OCI-LY7 (cell line): ENCODE measurements around the gene BTRC. TPM values are rescaled to one million over a fixed set of nuclear protein-coding genes. Genes with fewer than 3 reads are reported as not detected.

Experiments used
- BruUV-seq: library from RNA; stranded (reverse); fragments of 400-500 nt; replicated peaks from 2 replicates; lab custom pipeline; 2021; lab: Mats Ljungman, UMichigan
- CTCF ChIA-PET: fragments of 300-600 bp; sonication (Branson Sonifier 250); formaldehyde crosslinking; loops from one replicate; lab custom pipeline; 2022; ENCODE audit warnings: antibody characterized with exemption; ENCODE audit not compliant: unreplicated experiment; lab: Charles Lee
- POLR2A ChIA-PET: fragments of 300-600 bp; sonication (Branson Sonifier 250); formaldehyde crosslinking; loops from one replicate; lab custom pipeline; 2022; ENCODE audit warnings: antibody characterized with exemption; lab: Charles Lee
- DNase-seq: peaks from one replicate; pipeline ENCODE4 v3.0.0-alpha.2; 2015; ENCODE audit warnings: low spot score
- H2AFZ ChIP-seq: fragments of 200-600 bp; sonication (generic), shearing (Covaris generic); 2 replicates; pipeline ENCODE4 v1.6.1; 2014; ENCODE audit warnings: mild to moderate bottlenecking, antibody characterized with exemption, low read length, moderate library complexity
- H3K27ac ChIP-seq: fragments of 200-600 bp; sonication (generic); 2 replicates; pipeline ENCODE4 v1.5.1; 2014; ENCODE audit warnings: mixed run types, low read depth, mild to moderate bottlenecking, moderate library complexity, low read length, inconsistent platforms; ENCODE audit not compliant: poor library complexity, severe bottlenecking
- H3K36me3 ChIP-seq: fragments of 200-600 bp; sonication (generic); 2 replicates; pipeline ENCODE4 v1.6.1; 2014; ENCODE audit warnings: mild to moderate bottlenecking, antibody characterized with exemption, low read length, moderate library complexity, mixed read lengths; ENCODE audit not compliant: insufficient read depth
- H3K4me1 ChIP-seq: fragments of 200-600 bp; sonication (generic); 2 replicates; pipeline ENCODE4 v1.5.1; 2014; ENCODE audit warnings: mild to moderate bottlenecking, low read length; ENCODE audit not compliant: insufficient read depth, poor library complexity, severe bottlenecking
- H3K4me2 ChIP-seq: fragments of 200-600 bp; sonication (generic); 2 replicates; pipeline ENCODE4 v1.6.1; 2014; ENCODE audit warnings: mild to moderate bottlenecking, low read length
- H3K4me3 ChIP-seq: fragments of 200-600 bp; sonication (generic); 2 replicates; pipeline ENCODE4 v1.5.1; 2014; ENCODE audit warnings: mild to moderate bottlenecking, low read depth, low read length; ENCODE audit not compliant: poor library complexity, severe bottlenecking
- H3K79me2 ChIP-seq: fragments of 200-600 bp; sonication (generic); 2 replicates; pipeline ENCODE4 v1.6.1; 2016; ENCODE audit warnings: low read depth, mild to moderate bottlenecking, low read length, moderate library complexity, mixed read lengths; ENCODE audit not compliant: insufficient read depth
- H3K9me2 ChIP-seq: fragments of 200-600 bp; sonication (generic); 2 replicates; pipeline ENCODE4 v1.6.1; 2016; ENCODE audit warnings: mild to moderate bottlenecking, low read length, mixed read lengths; ENCODE audit not compliant: insufficient read depth
- H3K9me3 ChIP-seq: fragments of 200-600 bp; sonication (generic); 2 replicates; pipeline ENCODE4 v1.6.1; 2014; ENCODE audit warnings: mild to moderate bottlenecking, mixed run types, low read length, mixed read lengths
- H4K20me1 ChIP-seq: fragments of 200-600 bp; sonication (generic); 2 replicates; pipeline ENCODE4 v1.6.1; 2014; ENCODE audit warnings: mild to moderate bottlenecking, antibody characterized with exemption, low read length, moderate library complexity, mixed read lengths; ENCODE audit not compliant: insufficient read depth
- CTCF ChIP-seq: fragments of 200-600 bp; sonication (generic); conservative IDR thresholded peaks from 2 replicates; pipeline ENCODE4 v1.5.1; 2014; ENCODE audit warnings: mild to moderate bottlenecking, antibody characterized with exemption, low read length, moderate library complexity, mixed read lengths
- EZH2phosphoT487 ChIP-seq: fragments of 200-600 bp; sonication (generic); IDR thresholded peaks from 2 replicates; pipeline ENCODE4 v1.6.1; 2018; ENCODE audit warnings: low read depth, borderline replicate concordance, mild to moderate bottlenecking, mixed run types, antibody characterized with exemption, low read length, moderate library complexity, mixed read lengths
- intact Hi-C: fragments of 100-400 bp; cut with micrococcal nuclease; formaldehyde crosslinking; loops from one replicate; pipeline ENCODE4 v1.10.0; 2022; ENCODE audit not compliant: unreplicated experiment
- total RNA-seq, 2 experiments: library from RNA; depleted of rRNA in 1 of 2; stranded (reverse); fragments of >200 nt in 1 of 2; shearing (Covaris generic) in 1 of 2; gene quantifications; 2 replicates each; pipeline ENCODE4 v1.2.3, GENCODE V29; 2014 to 2022

The BTRC gene
- total RNA-seq, 2 experiments from 2014 or later, result 6.1 to 17.8 TPM

GRCh38 chr10:101389986-101390531, 36.1 kb downstream of the BTRC start:
- intact Hi-C loops, result no loop called here

GRCh38 chr10:101393378-101393777, 39.4 kb downstream of the BTRC start:
- H3K36me3 ChIP-seq, result no peaks in the 10 kb centered on the region
- no peaks in the 10 kb centered on the region for H3K9me3 ChIP-seq
- CTCF ChIA-PET, result no interaction called here
- no peaks in the 10 kb centered on the region for H4K20me1 ChIP-seq
- TF ChIP-seq CTCF (no peak), EZH2phosphoT487 (no peak)
- H3K4me1 ChIP-seq, result no peaks in the 10 kb centered on the region
- H3K9me2 ChIP-seq, result no peaks in the 10 kb centered on the region
- no peak overlapping the region for H3K27ac ChIP-seq
- no peak overlapping the region for H2AFZ ChIP-seq
- no peak overlapping the region for H3K4me3 ChIP-seq
- H3K79me2 ChIP-seq, result no peaks in the 10 kb centered on the region
- no peak for DNase-seq
- no peak overlapping the region for H3K4me2 ChIP-seq
- intact Hi-C loops, result no loop called here
- no TSS peak for BruUV-seq
- POLR2A ChIA-PET, result no interaction called here

More at GRCh38 chr10:101389986-101390531, 36.1 kb downstream of the BTRC start:
- H3K4me2 ChIP-seq, result no peak overlapping the region
- H2AFZ ChIP-seq, result no peak overlapping the region
- no peaks in the 10 kb centered on the region for H3K9me3 ChIP-seq
- POLR2A ChIA-PET, result interaction anchor here (1.0 kb wide), 1 partner anchor 10 kb away, joined by 3 read pairs; no protein-coding TSS in a partner anchor
- no peak for TF ChIP-seq EZH2phosphoT487
- H3K4me3 ChIP-seq, result no peak overlapping the region
- no peaks in the 10 kb centered on the region for H3K36me3 ChIP-seq
- no peak for DNase-seq
- BruUV-seq, result no TSS peak
- H3K27ac ChIP-seq, result no peak overlapping the region
- no peaks in the 10 kb centered on the region for H3K79me2 ChIP-seq
- no peaks in the 10 kb centered on the region for H3K9me2 ChIP-seq
- no peaks in the 10 kb centered on the region for H3K4me1 ChIP-seq
- no peaks in the 10 kb centered on the region for H4K20me1 ChIP-seq
- CTCF ChIA-PET, result no interaction called here

- Histone ChIP-seq H2AFZ (no peak overlapping the region), H3K9me3 (no peaks in the 10 kb centered on the region), H3K4me1 (no peaks in the 10 kb centered on the region), H3K27ac (no peak overlapping the region), H3K36me3 (no peaks in the 10 kb centered on the region), H3K4me3 (no peak overlapping the region), H3K79me2 (no peaks in the 10 kb centered on the region), H3K4me2 (no peak overlapping the region), H3K9me2 (no peaks in the 10 kb centered on the region), H4K20me1 (no peaks in the 10 kb centered on the region)
- TF ChIP-seq EZH2phosphoT487 (no peak), CTCF (no peak)
- ChIA-PET POLR2A (no interaction called here), CTCF (no interaction called here)
- BruUV-seq, result no TSS peak
- no peak for DNase-seq
- intact Hi-C loops, result no loop called here
Measured at GRCh38 chr10:101394524-101395133, 40.7 kb downstream of the BTRC start.
